Measurements from ENCODE around the gene DPEP2NB.
A peak's percentile ranks its signal among the peaks of the same experiment; 100 is the strongest.

DPEP2NB gene

DNA sequence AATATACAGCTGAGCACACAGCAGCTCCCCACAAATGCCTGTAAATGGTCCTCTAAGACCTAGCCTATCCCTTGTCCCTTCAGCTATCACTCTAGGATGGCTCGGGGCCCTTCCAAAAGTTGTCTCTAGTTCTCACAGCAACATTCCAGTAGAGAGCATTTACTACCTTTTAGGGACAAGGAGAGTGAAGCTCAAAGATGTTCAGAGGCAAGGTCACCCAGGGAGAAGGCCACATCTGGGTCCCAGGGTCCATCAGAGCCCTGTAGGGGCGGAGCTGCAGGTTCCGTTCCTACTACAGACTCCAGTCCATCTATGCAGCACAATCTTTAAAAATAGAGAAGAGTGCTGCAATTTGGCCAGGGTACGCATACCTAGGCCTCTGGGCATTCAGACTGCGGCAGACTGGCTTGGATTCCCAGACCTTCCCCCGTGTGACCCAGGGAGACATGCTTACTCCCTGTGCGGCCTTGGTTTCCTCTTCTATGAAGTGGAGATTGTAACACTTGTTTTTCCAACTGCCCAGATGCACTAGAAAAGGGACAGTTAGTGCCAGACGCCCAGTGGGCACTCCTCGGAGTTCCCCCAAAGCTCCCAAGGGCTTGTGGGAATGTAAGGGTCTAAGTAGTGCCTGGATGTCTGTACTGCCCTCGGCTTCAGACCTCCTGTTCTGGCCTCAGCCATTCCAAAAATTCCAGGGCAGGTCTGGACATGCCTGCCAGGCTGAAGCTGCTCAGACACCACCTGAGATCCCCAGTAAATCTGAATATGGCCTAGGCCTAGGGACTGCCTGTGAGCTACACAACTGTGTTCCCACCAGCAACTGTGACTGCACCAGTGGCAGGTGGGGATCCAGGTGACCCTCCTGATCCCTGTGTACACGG lies 49.8 kb downstream of the DPEP2NB start:
- no peaks in the 10 kb centered on the region for H3K9me3 ChIP-seq (ENCODE audit: insufficient read depth, low read depth, low read length)
- no peaks in the 10 kb centered on the region for H3K79me2 ChIP-seq (ENCODE audit: insufficient read depth, low read length)
- no peak overlapping the region for H2AFZ ChIP-seq (ENCODE audit: low read length)
- peaks cover 18% of the 10 kb centered on the region for H3K4me1 ChIP-seq (ENCODE audit: insufficient read depth, low read length, poor library complexity, severe bottlenecking)
- peak overlapping the region; percentile 65 for H3K4me2 ChIP-seq (ENCODE audit: low read depth, low read length, poor library complexity, severe bottlenecking)
- peak overlapping the region; percentile 35 for H3K9ac ChIP-seq (ENCODE audit: low read depth, low read length, poor library complexity, severe bottlenecking)
- H3K9me2 ChIP-seq (replicated peaks; ENCODE audit: low read depth, low read length), result no peaks in the 10 kb centered on the region
- TF ChIP-seq, protein P1, sequence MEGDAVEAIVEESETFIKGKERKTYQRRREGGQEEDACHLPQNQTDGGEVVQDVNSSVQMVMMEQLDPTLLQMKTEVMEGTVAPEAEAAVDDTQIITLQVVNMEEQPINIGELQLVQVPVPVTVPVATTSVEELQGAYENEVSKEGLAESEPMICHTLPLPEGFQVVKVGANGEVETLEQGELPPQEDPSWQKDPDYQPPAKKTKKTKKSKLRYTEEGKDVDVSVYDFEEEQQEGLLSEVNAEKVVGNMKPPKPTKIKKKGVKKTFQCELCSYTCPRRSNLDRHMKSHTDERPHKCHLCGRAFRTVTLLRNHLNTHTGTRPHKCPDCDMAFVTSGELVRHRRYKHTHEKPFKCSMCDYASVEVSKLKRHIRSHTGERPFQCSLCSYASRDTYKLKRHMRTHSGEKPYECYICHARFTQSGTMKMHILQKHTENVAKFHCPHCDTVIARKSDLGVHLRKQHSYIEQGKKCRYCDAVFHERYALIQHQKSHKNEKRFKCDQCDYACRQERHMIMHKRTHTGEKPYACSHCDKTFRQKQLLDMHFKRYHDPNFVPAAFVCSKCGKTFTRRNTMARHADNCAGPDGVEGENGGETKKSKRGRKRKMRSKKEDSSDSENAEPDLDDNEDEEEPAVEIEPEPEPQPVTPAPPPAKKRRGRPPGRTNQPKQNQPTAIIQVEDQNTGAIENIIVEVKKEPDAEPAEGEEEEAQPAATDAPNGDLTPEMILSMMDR (conservative IDR thresholded peaks at IDR 0.05; ENCODE audit: low read length), result no peak
- TF ChIP-seq EZH2phosphoT487 (IDR thresholded peaks at IDR 0.05; ENCODE audit: borderline replicate concordance), result no peak
- no peaks in the 10 kb centered on the region for H3K27me3 ChIP-seq (ENCODE audit: insufficient read depth, low read length, poor library complexity, severe bottlenecking)
- no peaks in the 10 kb centered on the region for H4K20me1 ChIP-seq (ENCODE audit: insufficient read depth, low read length, poor library complexity, severe bottlenecking)
- no peak overlapping the region for H3K4me3 ChIP-seq (ENCODE audit: low read length, poor library complexity, severe bottlenecking)
- no peaks in the 10 kb centered on the region for H3F3A ChIP-seq (ENCODE audit: low read depth)
- H3K36me3 ChIP-seq (ENCODE audit: insufficient read depth, low read length), result no peaks in the 10 kb centered on the region

- Histone ChIP-seq H4K20me1 (ENCODE audit: insufficient read depth, low read length, poor library complexity, severe bottlenecking) (no peaks in the 10 kb centered on the region), H3K4me3 (ENCODE audit: low read length, poor library complexity, severe bottlenecking) (no peak overlapping the region)
- no peak for TF ChIP-seq EZH2phosphoT487 (IDR thresholded peaks at IDR 0.05; ENCODE audit: borderline replicate concordance)
- TF ChIP-seq, protein P1 (conservative IDR thresholded peaks at IDR 0.05; ENCODE audit: low read length), result no peak
These were observed 51.1 kb downstream of the DPEP2NB start for GRCh38 chr16:67964477-67965131.

DNA sequence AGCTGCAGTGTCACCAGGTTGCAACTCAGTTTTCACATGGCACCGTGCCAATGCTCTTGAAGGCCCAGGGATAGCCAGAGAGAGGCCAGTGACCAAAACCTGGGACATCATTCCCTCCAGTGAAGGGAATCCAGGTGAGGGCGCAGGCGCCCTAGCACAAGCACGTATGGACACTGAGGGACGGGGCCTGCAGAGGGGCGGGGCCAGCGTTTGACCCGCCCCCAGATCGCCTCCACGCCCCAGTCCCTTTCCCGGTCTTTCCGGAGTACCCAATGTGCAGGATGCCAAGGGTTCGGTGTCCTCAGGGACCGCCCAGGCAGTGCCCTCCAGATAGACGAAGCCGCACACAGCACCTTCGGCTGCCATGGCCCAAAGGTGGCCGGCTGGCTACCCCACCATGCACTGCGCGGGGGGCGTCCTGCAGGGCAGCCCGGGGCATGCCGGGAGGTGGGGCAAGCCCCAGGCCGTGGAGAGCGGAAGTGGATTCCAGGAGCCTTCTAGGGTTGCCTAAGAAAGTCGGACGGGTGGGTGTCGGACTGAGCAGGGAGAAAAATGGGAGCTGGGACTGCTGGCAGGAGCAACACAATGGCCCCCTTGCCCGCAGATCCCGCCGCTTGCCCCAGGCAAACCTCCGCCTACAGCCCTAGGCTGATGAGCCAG lies 51.9 kb downstream of the DPEP2NB start:
- no peak overlapping the region for H3K4me2 ChIP-seq (ENCODE audit: low read depth, low read length, poor library complexity, severe bottlenecking)
- H3K9me3 ChIP-seq (ENCODE audit: insufficient read depth, low read depth, low read length), result no peaks in the 10 kb centered on the region
- TF ChIP-seq, protein P1 (conservative IDR thresholded peaks at IDR 0.05; ENCODE audit: low read length), result no peak
- no peak for TF ChIP-seq EZH2phosphoT487 (IDR thresholded peaks at IDR 0.05; ENCODE audit: borderline replicate concordance)
- peaks cover 15% of the 10 kb centered on the region for H3K4me1 ChIP-seq (ENCODE audit: insufficient read depth, low read length, poor library complexity, severe bottlenecking)
- H3K4me3 ChIP-seq (ENCODE audit: low read length, poor library complexity, severe bottlenecking), result no peak overlapping the region
- no peaks in the 10 kb centered on the region for H3F3A ChIP-seq (ENCODE audit: low read depth)
- H3K79me2 ChIP-seq (ENCODE audit: insufficient read depth, low read length), result no peaks in the 10 kb centered on the region
- no peaks in the 10 kb centered on the region for H3K27me3 ChIP-seq (ENCODE audit: insufficient read depth, low read length, poor library complexity, severe bottlenecking)
- H3K36me3 ChIP-seq (ENCODE audit: insufficient read depth, low read length), result no peaks in the 10 kb centered on the region
- no peaks in the 10 kb centered on the region for H3K9me2 ChIP-seq (replicated peaks; ENCODE audit: low read depth, low read length)
- no peaks in the 10 kb centered on the region for H4K20me1 ChIP-seq (ENCODE audit: insufficient read depth, low read length, poor library complexity, severe bottlenecking)
- H3K9ac ChIP-seq (ENCODE audit: low read depth, low read length, poor library complexity, severe bottlenecking), result no peak overlapping the region
- no peak overlapping the region for H2AFZ ChIP-seq (ENCODE audit: low read length)

More at GRCh38 chr16:67964477-67965131, 51.1 kb downstream of the DPEP2NB start:
- no peak overlapping the region for H3K9ac ChIP-seq (ENCODE audit: low read depth, low read length, poor library complexity, severe bottlenecking)
- no peaks in the 10 kb centered on the region for H3K9me3 ChIP-seq (ENCODE audit: insufficient read depth, low read depth, low read length)
- H3K36me3 ChIP-seq (ENCODE audit: insufficient read depth, low read length), result no peaks in the 10 kb centered on the region
- H2AFZ ChIP-seq (ENCODE audit: low read length), result no peak overlapping the region
- no peaks in the 10 kb centered on the region for H3K79me2 ChIP-seq (ENCODE audit: insufficient read depth, low read length)
- no peaks in the 10 kb centered on the region for H3F3A ChIP-seq (ENCODE audit: low read depth)
- H3K4me2 ChIP-seq (ENCODE audit: low read depth, low read length, poor library complexity, severe bottlenecking), result no peak overlapping the region
- H3K4me1 ChIP-seq (ENCODE audit: insufficient read depth, low read length, poor library complexity, severe bottlenecking), result peaks cover 18% of the 10 kb centered on the region
- H3K27me3 ChIP-seq (ENCODE audit: insufficient read depth, low read length, poor library complexity, severe bottlenecking), result no peaks in the 10 kb centered on the region
- H3K9me2 ChIP-seq (replicated peaks; ENCODE audit: low read depth, low read length), result no peaks in the 10 kb centered on the region

Data from Loucy (cell line).